GM12878 (cell line): Measurements from ENCODE around the gene AP4B1. TPM values are rescaled to one million over a fixed set of nuclear protein-coding genes. Genes with fewer than 3 reads are reported as not detected.
A peak's percentile ranks its signal among the peaks of the same experiment; 100 is the strongest.

ENCODE experiments used
- ATAC-seq: fragments of 200-7000 bp; cut with Tn5 transposase; 3 replicates; pipeline ENCODE4 v1.9.1; 2020; ENCODE audit warnings: mild to moderate bottlenecking, moderate library complexity
- BruUV-seq: library from RNA; stranded (reverse); fragments of 400-500 nt; replicated peaks from 2 replicates; lab custom pipeline; 2021; lab: Mats Ljungman, UMichigan
- CTCF ChIA-PET: fragments of 300-600 bp; sonication (Branson Sonifier 250); formaldehyde crosslinking; extraction: SDS; loops from one replicate; lab custom pipeline; 2021; ENCODE audit warnings: inconsistent platforms; lab: Yijun Ruan, JAX
- POLR2A ChIA-PET: fragments of 350-600 bp; formaldehyde crosslinking; extraction: SDS; loops from one replicate; lab custom pipeline; 2021; ENCODE audit warnings: inconsistent platforms; lab: Charles Lee
- RAD21 ChIA-PET: fragments of 300-600 bp; sonication (Branson Sonifier 250); formaldehyde crosslinking; loops from one replicate; lab custom pipeline; 2023; ENCODE audit warnings: antibody characterized with exemption; ENCODE audit not compliant: unreplicated experiment; lab: Charles Lee
- SMC1A ChIA-PET: fragments of 300-600 bp; sonication (Branson Sonifier 250); formaldehyde crosslinking; loops from one replicate; lab custom pipeline; 2023; ENCODE audit not compliant: unreplicated experiment, uncharacterized antibody; lab: Charles Lee
- DNase-seq: peaks from one replicate; pipeline ENCODE4 v3.0.0-alpha.2; 2011; ENCODE audit warnings: low read depth, low spot score
- FAIRE-seq: peaks from 3 replicates; lab custom pipeline; 2011; peaks lifted over from hg19 to GRCh38; lab: Jason Lieb, UNC
- H2AFZ ChIP-seq: 2 replicates; pipeline ENCODE4 v1.6.0; 2011; ENCODE audit warnings: low read depth, low read length, control low read depth; ENCODE audit not compliant: control insufficient read depth
- H3K27ac ChIP-seq: 2 replicates; pipeline ENCODE4 v1.5.1; 2011; ENCODE audit warnings: control low read depth; ENCODE audit not compliant: control insufficient read depth, insufficient read depth
- H3K27me3 ChIP-seq, 2 experiments: replicated peaks in 1 of 2; 2 replicates each; pipeline versions ENCODE4 v1.6.0 to v1.6.1; 2011; ENCODE audit warnings: low read length in 1 of 2; ENCODE audit not compliant: control insufficient read depth in 2 of 2, insufficient read depth in 2 of 2
- H3K36me3 ChIP-seq, 2 experiments: 2 replicates each; pipeline ENCODE4 v1.5.1; 2011; ENCODE audit warnings: low read length in 1 of 2; ENCODE audit not compliant: control insufficient read depth in 2 of 2, insufficient read depth in 2 of 2
- H3K4me1 ChIP-seq: 2 replicates; pipeline ENCODE4 v1.6.1; 2011; ENCODE audit warnings: mild to moderate bottlenecking, low read length, moderate library complexity, mixed read lengths; ENCODE audit not compliant: control insufficient read depth, insufficient read depth
- H3K4me2 ChIP-seq: 2 replicates; pipeline ENCODE4 v1.6.0; 2011; ENCODE audit warnings: control low read depth; ENCODE audit not compliant: control insufficient read depth, insufficient read depth
- H3K4me3 ChIP-seq: fragments of 200-600 bp; sonication (generic); 2 replicates; pipeline ENCODE4 v1.5.1; 2016
- H3K79me2 ChIP-seq: 2 replicates; pipeline ENCODE4 v1.6.0; 2011; ENCODE audit warnings: low read length; ENCODE audit not compliant: control insufficient read depth, insufficient read depth
- H3K9ac ChIP-seq: 2 replicates; pipeline ENCODE4 v1.8.0; 2011; ENCODE audit warnings: low read length, control low read depth, mixed read lengths; ENCODE audit not compliant: control insufficient read depth, insufficient read depth
- H3K9me3 ChIP-seq: replicated peaks from 3 replicates; pipeline ENCODE4 v1.5.1; 2011; ENCODE audit warnings: mild to moderate bottlenecking, low read length; ENCODE audit not compliant: control insufficient read depth, insufficient read depth
- H4K20me1 ChIP-seq: 2 replicates; pipeline ENCODE4 v1.6.0; 2011; ENCODE audit not compliant: control insufficient read depth, insufficient read depth
- CEBPZ ChIP-seq: fragments of 150-350 bp; IDR thresholded peaks from 2 replicates; pipeline ENCODE4 v1.6.1; 2016; ENCODE audit warnings: low read depth, low read length
- EZH2 ChIP-seq: IDR thresholded peaks from 2 replicates; pipeline ENCODE4 v1.6.1; 2012; ENCODE audit warnings: low read depth, mild to moderate bottlenecking, control low read depth, inconsistent platforms, low read length, borderline replicate concordance; ENCODE audit not compliant: control insufficient read depth
- GABPA ChIP-seq: IDR thresholded peaks from 2 replicates; pipeline ENCODE4 v1.6.1; 2014; ENCODE audit warnings: antibody characterized with exemption, low read depth, mild to moderate bottlenecking, inconsistent platforms
- HCFC1 ChIP-seq: fragments of 150-350 bp; IDR thresholded peaks from 2 replicates; pipeline ENCODE4 v1.6.1; 2014; ENCODE audit warnings: low read length
- HDAC2 ChIP-seq: fragments of 200-600 bp; sonication (generic); IDR thresholded peaks from 2 replicates; pipeline ENCODE4 v1.6.1; 2017
- JUNB ChIP-seq: IDR thresholded peaks from 2 replicates; pipeline ENCODE4 v1.6.1; 2016; ENCODE audit warnings: antibody characterized with exemption, mild to moderate bottlenecking
- NFIC ChIP-seq: IDR thresholded peaks from 2 replicates; pipeline ENCODE4 v1.6.1; 2012; ENCODE audit warnings: low read depth, mild to moderate bottlenecking, inconsistent platforms, low read length, moderate library complexity
- NFXL1 ChIP-seq: fragments of 450-650 bp; IDR thresholded peaks from 2 replicates; pipeline ENCODE4 v1.6.1; 2017; ENCODE audit warnings: antibody characterized with exemption, mild to moderate bottlenecking, borderline replicate concordance
- RB1 ChIP-seq: fragments of 450-650 bp; formaldehyde crosslinking; IDR thresholded peaks from 2 replicates; pipeline ENCODE4 v1.6.1; 2017; ENCODE audit warnings: mild to moderate bottlenecking, borderline replicate concordance
- SMAD1 ChIP-seq: fragments of 450-650 bp; IDR thresholded peaks from 2 replicates; pipeline ENCODE4 v1.6.1; 2018; ENCODE audit warnings: mild to moderate bottlenecking, low read depth; ENCODE audit not compliant: partially characterized antibody
- ZNF24 ChIP-seq: fragments of 450-650 bp; IDR thresholded peaks from 2 replicates; pipeline ENCODE4 v1.6.1; 2017; ENCODE audit warnings: antibody characterized with exemption, mild to moderate bottlenecking
- WGBS: methylation state at CpG from one replicate; pipeline ENCODE4 v1.1.6; 2016; ENCODE audit warnings: low lambda C conversion rate; ENCODE audit not compliant: insufficient replicate concordance, insufficient coverage; ENCODE audit errors: missing lambda C conversion rate; 5-methylcytosine and 5-hydroxymethylcytosine counted together
- in situ Hi-C: fragments of 300-500 bp; cut with MboI; formaldehyde crosslinking; loops from 9 replicates; pipeline ENCODE4 v1.14.3; 2018; ENCODE audit warnings: mixed read lengths
- intact Hi-C: fragments of 100-400 bp; cut with micrococcal nuclease; formaldehyde crosslinking; loops from one replicate; pipeline ENCODE4 v1.14.2; 2022; ENCODE audit not compliant: unreplicated experiment
- polyA plus RNA-seq, 11 experiments: library from polyadenylated mRNA; depleted of rRNA in 4 of 11; unstranded in 6 of 11; stranded (reverse) in 5 of 11; fragments of >200 nt; fragmentation: Nextera tagmentation in 4 of 11; fragmentation: Illumina TruSeq in 1 of 11; extraction: Ambion mirVana in 4 of 11; extraction: Trizol in 1 of 11; gene quantifications; 1 replicate in 1 of 11; 2 replicates in 10 of 11; pipeline versions ENCODE4 v1.2.1 to v1.2.3, GENCODE V29; 2011 to 2016; ENCODE audit warnings: inconsistent platforms in 2 of 11, missing spikeins in 2 of 11, low read depth in 1 of 11
- total RNA-seq, 4 experiments: library from RNA; depleted of rRNA in 3 of 4; stranded (reverse); fragments of >200 nt in 3 of 4; fragmentation: Illumina TruSeq in 1 of 4; extraction: Trizol in 1 of 4; gene quantifications; 2 replicates each; pipeline versions ENCODE4 v1.2.1 to v1.2.3, GENCODE V29; 2013 to 2021

The AP4B1 gene
- total and polyA plus RNA-seq, 10 of the 15 experiments (the other 5 are each of a cell fraction or from before 2014, with no cell fraction given): 27.2 to 61.0 (median 33.0) TPM

DNA sequence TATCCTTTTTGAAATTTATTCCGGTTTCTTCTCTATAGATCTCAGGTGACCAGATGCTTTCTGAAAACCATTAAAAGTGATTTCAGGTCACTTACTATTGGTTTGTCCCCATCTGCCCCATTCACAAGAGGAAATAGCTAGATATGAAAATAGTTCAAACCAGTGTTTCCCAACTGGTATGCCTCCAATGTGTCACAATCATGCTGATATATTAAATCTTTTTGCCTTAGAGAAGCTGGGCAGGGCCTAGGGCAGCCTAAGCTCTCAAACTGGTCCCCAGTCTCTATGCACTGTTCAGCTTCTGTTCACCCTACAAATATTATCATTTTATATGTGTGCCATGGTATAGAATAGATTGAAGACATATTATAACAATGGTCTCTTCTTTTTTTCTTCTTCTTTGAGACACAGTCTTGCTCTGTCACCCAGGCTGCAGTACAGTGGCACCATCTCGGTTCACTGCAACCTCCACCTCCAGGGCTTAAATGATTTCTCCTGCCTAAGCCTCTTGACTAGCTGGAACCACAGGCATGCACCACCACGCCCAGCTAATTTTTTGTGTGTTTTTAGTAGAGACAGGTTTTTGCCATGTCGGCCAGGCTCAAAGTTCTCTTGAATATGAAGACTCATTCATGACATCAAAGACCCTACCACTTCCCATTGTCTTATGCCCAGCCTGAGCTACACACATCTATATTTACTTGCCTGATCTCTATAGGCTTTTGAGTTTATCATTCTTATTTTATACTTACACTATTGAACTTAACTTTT lies 48.8 kb downstream of the AP4B1 start:
- Histone ChIP-seq H3K36me3 (peaks cover 0 to 22% of the 10 kb centered on the region in 2 experiments; a peak in 2 of 4 replicates), H3K4me1 (peaks cover 30% of the 10 kb centered on the region), H3K27ac (no peak overlapping the region), H3K9ac (no peak overlapping the region), H3K4me2 (no peak overlapping the region), H3K27me3 (no peaks in the 10 kb centered on the region), H3K4me3 (no peak overlapping the region), H3K9me3 (no peaks in the 10 kb centered on the region), H4K20me1 (no peaks in the 10 kb centered on the region), H3K79me2 (peaks cover 3% of the 10 kb centered on the region), H2AFZ (no peak overlapping the region)
- CTCF ChIA-PET: interaction anchor here (0.7 to 6.1 kb wide), 10 partner anchors 8 to 54 kb away, joined by 3 to 66 read pairs (median 19); partner anchors contain the start of genes AP4B1 and DCLRE1B
- no peak for DNase-seq
- no peak for FAIRE-seq
- TSS peak; percentile 34 for BruUV-seq
- TF ChIP-seq NFXL1 (no peak), SMAD1 (no peak), CEBPZ (no peak), RB1 (no peak), NFIC (no peak), GABPA (no peak), HCFC1 (no peak), HDAC2 (no peak), EZH2 (no peak), ZNF24 (no peak), JUNB (no peak)
- in situ Hi-C loops (no loop called here), intact Hi-C loops (loop anchor here (5.0 kb wide), 1 partner anchor 86 kb away; no protein-coding TSS in a partner anchor)
- RAD21 ChIA-PET: interaction anchor here (0.9 to 7.1 kb wide), 5 partner anchors 12 to 75 kb away, joined by 5 to 189 read pairs (median 102); partner anchors contain the start of genes AP4B1 and DCLRE1B
- 97% methylated on average over 4 of the region's 4 CpGs for WGBS
- SMC1A ChIA-PET: interaction anchor here (1.1 to 17.4 kb wide), 13 partner anchors 12 to 123 kb away, joined by 3 to 396 read pairs (median 5); partner anchors contain the start of genes AP4B1, BCL2L15, DCLRE1B and HIPK1
- ATAC-seq: no peak
- POLR2A ChIA-PET: interaction anchor here (0.6 to 8.0 kb wide), 6 partner anchors 11 to 94 kb away, joined by 3 to 111 read pairs (median 4); partner anchors contain the start of genes AP4B1 and DCLRE1B
